GM18951 (cell line): ENCODE data around the gene PTCSC3.

Experiments used
- POLR2A ChIP-seq: IDR thresholded peaks from 4 replicates; pipeline ENCODE4 v1.6.1; 2011; ENCODE audit warnings: mild to moderate bottlenecking; ENCODE audit not compliant: insufficient read length, insufficient read depth; ENCODE audit errors: extremely low read depth
- in situ Hi-C: fragments of 300-500 bp; cut with MboI; formaldehyde crosslinking; loops from one replicate; pipeline ENCODE4 v1.12.0; 2022; ENCODE audit warnings: low sequenced_read_pairs, mixed read lengths, inconsistent platforms; ENCODE audit not compliant: unreplicated experiment

PTCSC3 gene

DNA sequence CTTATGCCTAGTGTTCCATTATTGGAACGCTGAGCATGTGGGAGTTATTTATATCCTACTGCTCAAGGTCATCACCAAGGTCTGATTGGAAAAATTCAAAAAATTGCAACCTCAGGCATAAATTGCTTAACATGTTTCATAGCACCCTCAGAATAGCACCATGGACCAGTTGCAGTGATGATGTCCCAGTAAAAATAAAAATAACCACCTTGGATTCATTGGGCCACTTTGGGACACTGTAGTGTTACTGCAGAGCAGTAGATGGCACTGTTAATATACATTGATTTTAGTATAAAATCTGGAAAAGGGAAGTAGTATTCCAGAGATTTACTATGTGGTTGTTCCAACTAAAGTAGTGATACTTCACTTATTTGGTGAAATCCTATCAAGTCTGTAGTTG, 31.0 kb upstream of the PTCSC3 start:
- TF ChIP-seq POLR2A: no peak
- in situ Hi-C loops: no loop called here

GRCh38 chr14:36204461-36205073, 28.0 kb upstream of the PTCSC3 start:
- in situ Hi-C loops: no loop called here
- no peak for TF ChIP-seq POLR2A

DNA sequence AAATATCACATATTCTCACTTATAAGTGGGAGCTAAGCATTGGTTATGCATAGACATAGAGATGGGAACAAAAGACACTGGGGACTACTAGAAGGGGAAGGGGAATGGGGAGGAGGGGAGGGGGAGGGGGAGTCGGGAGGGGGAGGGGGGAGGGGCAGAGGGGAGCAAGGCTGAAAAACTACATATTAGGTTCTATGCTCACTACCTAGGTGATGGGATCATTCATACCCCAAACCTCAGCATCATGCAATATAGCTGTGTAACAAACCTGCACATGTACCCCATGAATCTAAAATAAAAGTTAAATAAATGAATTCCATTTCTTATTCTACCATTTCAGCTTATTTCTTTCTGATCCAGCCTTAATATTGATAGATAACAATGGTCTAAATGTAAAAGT, 21.9 kb upstream of the PTCSC3 start:
- in situ Hi-C loops: no loop called here
- TF ChIP-seq POLR2A: no peak

DNA sequence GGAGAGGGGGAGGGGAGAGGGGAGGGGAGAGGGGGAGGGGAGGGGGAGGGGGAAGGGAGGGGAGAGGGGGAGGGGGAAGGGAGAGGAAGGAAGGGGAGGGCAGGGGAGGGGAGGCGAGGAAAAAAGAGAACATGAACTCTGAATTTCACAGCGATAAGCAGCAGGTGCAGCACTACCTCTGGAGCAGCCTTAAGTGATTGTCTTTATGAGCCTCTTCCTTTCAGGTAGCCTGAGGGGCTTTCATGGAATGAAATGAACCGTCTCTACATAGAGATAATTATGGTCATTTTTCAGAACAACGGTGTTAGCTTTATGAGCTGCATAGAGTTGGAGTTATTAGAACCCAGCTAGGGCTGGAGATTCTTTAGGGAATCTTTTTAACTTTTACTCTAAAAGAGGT, 18.1 kb upstream of the PTCSC3 start:
- TF ChIP-seq POLR2A: no peak
- in situ Hi-C loops: no loop called here

DNA sequence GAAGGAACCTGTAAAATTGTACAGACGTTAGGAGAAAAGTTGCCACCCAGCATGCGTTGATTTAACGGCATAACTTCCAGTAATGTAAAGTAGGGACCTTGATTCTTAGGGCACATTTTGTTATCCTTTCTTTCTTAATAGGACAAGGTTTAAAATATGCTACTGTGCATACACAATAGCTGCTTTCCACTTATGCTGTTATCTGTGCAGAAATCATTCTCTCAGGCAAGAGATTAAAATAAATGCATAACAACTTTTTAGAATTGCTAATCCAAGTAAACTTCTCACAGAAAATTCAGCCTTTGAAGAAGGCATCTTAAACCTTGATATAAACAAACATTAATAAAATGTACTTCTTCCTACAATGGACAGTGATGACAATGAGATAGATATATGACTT, 16.0 kb upstream of the PTCSC3 start:
- in situ Hi-C loops: no loop called here

GRCh38 chr14:36183402-36183801, 6.9 kb upstream of the PTCSC3 start:
- in situ Hi-C loops: no loop called here
- no peak for TF ChIP-seq POLR2A

More for the DNA sequence above, 16.0 kb upstream of the PTCSC3 start:
- no peak for TF ChIP-seq POLR2A

GRCh38 chr14:36181417-36181816, 4.9 kb upstream of the PTCSC3 start:
- TF ChIP-seq POLR2A: no peak
- in situ Hi-C loops: no loop called here

GRCh38 chr14:36177489-36177888, 967 bp upstream of the PTCSC3 start:
- in situ Hi-C loops: no loop called here
- TF ChIP-seq POLR2A: no peak

DNA sequence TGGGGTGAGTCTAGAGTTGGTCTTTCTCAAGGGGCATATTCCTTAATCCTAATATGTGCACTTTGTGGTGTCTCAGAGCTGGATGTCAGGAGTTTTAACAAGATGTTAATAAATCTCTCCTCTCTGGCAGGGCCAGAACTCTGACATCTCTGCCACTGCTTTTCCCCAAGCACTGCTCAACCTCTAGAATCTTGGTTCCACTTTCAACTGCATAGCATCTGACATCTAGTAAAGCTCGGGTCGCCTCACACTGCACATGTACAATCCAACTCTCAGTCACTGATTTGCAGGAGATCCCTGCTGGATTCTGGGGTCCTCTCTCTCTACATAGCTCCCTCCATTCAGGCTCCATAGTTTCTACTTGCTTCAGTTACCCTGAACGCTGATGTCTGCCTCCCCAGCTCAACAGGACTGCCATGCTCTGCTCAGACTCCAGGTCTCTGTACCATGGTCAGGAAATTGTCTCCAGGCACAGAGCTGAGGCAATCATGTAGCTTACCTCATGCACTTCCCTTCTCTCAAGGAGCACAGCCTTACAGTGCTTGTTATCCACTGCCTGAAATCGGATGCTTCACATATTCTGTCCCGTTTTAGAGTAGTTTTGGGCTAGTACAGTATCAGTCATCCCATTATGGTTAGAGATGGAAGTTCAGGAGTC, 1.6 kb downstream of the PTCSC3 start:
- in situ Hi-C loops: no loop called here
- no peak for TF ChIP-seq POLR2A

- no peak for TF ChIP-seq POLR2A
- in situ Hi-C loops: no loop called here
Measured at GRCh38 chr14:36173161-36173560, 3.4 kb downstream of the PTCSC3 start.

GRCh38 chr14:36171607-36172006, 4.9 kb downstream of the PTCSC3 start:
- in situ Hi-C loops: no loop called here

GRCh38 chr14:36167431-36167830, 9.1 kb downstream of the PTCSC3 start:
- no peak for TF ChIP-seq POLR2A
- in situ Hi-C loops: no loop called here

More at GRCh38 chr14:36171607-36172006, 4.9 kb downstream of the PTCSC3 start:
- no peak for TF ChIP-seq POLR2A

- TF ChIP-seq POLR2A: no peak
- in situ Hi-C loops: no loop called here
Measured at GRCh38 chr14:36163451-36163850, 13.1 kb downstream of the PTCSC3 start.

DNA sequence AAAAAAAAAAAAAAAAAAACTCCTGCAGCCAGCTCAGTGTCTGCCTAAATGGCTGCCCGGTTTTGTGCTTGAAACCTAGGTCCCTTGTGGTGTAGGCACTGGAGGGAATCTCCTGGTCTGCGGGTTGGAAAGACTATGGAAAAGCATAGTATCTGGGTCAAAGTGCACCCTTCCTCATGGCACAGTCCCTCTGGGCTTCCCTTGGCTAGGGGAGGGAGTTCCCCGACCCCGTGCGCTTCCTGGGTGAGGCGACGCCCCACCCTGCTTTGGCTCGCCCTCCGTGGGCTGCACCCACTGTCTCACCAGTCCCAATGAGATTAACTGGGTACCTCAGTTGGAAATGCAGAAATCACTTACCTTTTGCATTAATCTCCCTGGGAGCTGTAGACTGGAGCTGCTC, 14.3 kb downstream of the PTCSC3 start:
- in situ Hi-C loops: no loop called here
- TF ChIP-seq POLR2A: no peak
